Body of pancreas (tissue), 4 donors: ENCODE data around the gene MAGEA2. TPM values are rescaled to one million over a fixed set of nuclear protein-coding genes. Genes with fewer than 3 reads are reported as not detected.
"Not testable (repeated sequence)": the region's sequence is repeated elsewhere in the genome, so short reads cannot be mapped to it uniquely, and the experiment has no call there.

Experiments
- ATAC-seq: fragments of 150-250 bp; one replicate; pipeline ENCODE4 v1.9.1; 2016
- DNase-seq, 4 donors: peaks; one replicate each; pipeline ENCODE4 v3.0.0-alpha.2; 2019
- H3K27ac ChIP-seq, 4 donors: fragments of 200-600 bp; sonication (generic); 1 replicate in 3 of 4; 2 replicates in 1 of 4; pipeline versions ENCODE4 v1.5.1 to v1.6.1; 2016 to 2019; ENCODE audit warnings: mild to moderate bottlenecking in 1 of 4, mixed read lengths in 1 of 4, moderate library complexity in 1 of 4
- H3K27me3 ChIP-seq, 2 donors: fragments of 200-600 bp; sonication (generic); one replicate each; pipeline ENCODE4 v1.6.0; 2016; ENCODE audit warnings: mild to moderate bottlenecking in 1 of 2
- H3K36me3 ChIP-seq, 2 donors: fragments of 200-600 bp; sonication (generic); replicated peaks in 1 of 2; 2 replicates each; pipeline ENCODE4 v1.5.1; 2016; ENCODE audit warnings: low read depth in 2 of 2; ENCODE audit not compliant: insufficient read depth in 1 of 2
- H3K4me1 ChIP-seq: fragments of 200-600 bp; sonication (generic); one replicate; pipeline ENCODE4 v1.6.0; 2016
- H3K4me3 ChIP-seq, 2 donors: fragments of 200-600 bp; sonication (generic); 1 replicate in 1 of 2; 2 replicates in 1 of 2; pipeline ENCODE4 v1.5.1; 2016 to 2019
- H3K9me3 ChIP-seq, 3 donors: fragments of 200-600 bp; sonication (generic); 1 replicate in 2 of 3; 2 replicates in 1 of 3; pipeline ENCODE4 v1.5.1; 2016
- POLR2A ChIP-seq, 3 donors: fragments of 450-650 bp; IDR thresholded peaks; one replicate each; pipeline ENCODE4 v1.6.1; 2016; ENCODE audit warnings: antibody characterized with exemption in 3 of 3, mild to moderate bottlenecking in 2 of 3
- WGBS, 2 donors: methylation state at CpG; one replicate each; pipeline ENCODE4 v1.1.5; 2017; 5-methylcytosine and 5-hydroxymethylcytosine counted together
- intact Hi-C: fragments of 100-400 bp; cut with DNase I; formaldehyde crosslinking; loops from one replicate; pipeline ENCODE4 v1.15.1; 2023
- total RNA-seq, 2 donors: library from RNA; depleted of rRNA; stranded (reverse); fragments of >200 nt; gene quantifications; one replicate each; pipeline ENCODE4 v1.1.0, GENCODE V29; 2016
- TF ChIP-seq, protein P1 (sequence below), 7 experiments: fragments of 450-650 bp in 4 of 7; fragments of 200-600 bp in 3 of 7; sonication (generic) in 3 of 7; IDR thresholded peaks; one replicate each; pipeline ENCODE4 v1.5.1; 2016 to 2019; ENCODE audit warnings: antibody characterized with exemption in 7 of 7

The MAGEA2 gene, protein sequence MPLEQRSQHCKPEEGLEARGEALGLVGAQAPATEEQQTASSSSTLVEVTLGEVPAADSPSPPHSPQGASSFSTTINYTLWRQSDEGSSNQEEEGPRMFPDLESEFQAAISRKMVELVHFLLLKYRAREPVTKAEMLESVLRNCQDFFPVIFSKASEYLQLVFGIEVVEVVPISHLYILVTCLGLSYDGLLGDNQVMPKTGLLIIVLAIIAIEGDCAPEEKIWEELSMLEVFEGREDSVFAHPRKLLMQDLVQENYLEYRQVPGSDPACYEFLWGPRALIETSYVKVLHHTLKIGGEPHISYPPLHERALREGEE
- total RNA-seq = not detected

DNA sequence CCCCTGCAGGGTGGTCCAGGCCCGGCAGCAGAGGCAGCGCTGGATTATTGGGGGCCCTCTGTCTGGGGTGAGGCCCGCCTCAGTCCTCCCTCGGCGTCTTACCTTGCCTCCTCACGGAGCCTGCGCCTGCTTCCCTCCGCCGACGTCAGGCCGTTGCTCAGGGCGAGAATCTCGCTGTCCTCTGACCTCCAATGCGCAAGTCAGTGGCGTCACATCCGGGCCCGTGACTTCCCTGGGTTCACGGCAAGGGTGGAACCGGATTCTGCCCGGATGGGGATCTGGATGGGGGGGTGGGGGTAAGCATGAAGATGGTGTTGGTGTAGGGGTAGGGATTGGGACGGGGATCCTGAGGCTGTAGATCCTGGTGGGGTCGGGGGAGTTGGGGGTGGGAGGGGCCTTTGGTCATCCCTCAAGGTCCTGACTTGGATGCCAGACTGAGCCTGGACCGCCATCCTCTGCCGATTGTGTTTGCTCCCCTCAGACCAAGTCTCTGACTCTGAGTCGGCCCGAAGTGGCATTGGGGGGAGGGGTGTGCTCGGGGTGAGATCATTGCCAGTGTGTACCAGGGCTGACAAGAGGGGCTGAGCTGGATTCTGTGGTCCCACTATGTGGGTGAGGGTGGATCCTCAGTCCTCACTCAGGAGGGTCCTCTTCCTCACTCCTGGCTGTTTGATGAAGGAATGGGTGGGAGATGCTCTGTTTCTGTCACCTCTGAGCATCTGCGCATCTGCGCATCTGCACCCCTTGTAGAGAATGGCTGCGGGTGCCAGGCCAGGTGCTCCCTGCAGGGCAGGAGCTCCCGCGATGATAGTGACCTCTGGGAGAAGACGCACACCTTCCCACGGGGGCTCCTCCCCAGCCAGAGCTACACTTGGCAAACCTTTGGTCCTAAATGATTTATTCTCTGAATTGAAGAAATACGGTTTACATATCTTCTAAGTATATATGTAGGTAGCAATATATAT, at the start of gene MAGEA2:
Gene MAGEA2, minus strand, starts transcription at position 157 of the 965 bp plus-strand sequence. CDS start 2,479 bp downstream, outside the sequence.
- DNase-seq, H3K36me3 ChIP-seq, H3K27me3 ChIP-seq, H3K9me3 ChIP-seq, H3K4me1 ChIP-seq, H3K27ac ChIP-seq, ATAC-seq, intact Hi-C loops, H3K4me3 ChIP-seq: not testable (repeated sequence)
- no CpG with 5 or more reads among the region's 35 CpGs for WGBS, 2 donors

DNA sequence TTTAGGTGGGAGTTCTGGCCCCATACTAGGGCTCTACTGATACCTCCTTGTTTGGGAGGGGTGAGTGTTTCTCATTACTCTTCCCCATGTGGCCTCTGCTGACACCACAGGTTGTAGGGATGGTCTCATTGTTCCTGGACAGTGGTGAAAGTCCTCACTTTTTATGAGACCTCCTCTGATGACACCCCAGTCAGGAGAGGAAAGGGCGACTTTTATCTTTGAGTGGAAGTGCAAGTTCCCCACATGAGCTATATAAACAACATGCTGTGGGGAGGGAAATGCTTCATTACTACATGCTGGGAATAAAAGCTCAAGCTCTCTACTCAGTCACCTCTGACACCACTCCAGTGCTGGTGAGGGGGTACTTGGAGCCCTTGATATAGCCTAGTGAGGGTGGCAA, 45.3 kb upstream of the MAGEA2 start:
- no peak for TF ChIP-seq POLR2A (IDR thresholded peaks at IDR 0.05)
- TF ChIP-seq, protein P1, sequence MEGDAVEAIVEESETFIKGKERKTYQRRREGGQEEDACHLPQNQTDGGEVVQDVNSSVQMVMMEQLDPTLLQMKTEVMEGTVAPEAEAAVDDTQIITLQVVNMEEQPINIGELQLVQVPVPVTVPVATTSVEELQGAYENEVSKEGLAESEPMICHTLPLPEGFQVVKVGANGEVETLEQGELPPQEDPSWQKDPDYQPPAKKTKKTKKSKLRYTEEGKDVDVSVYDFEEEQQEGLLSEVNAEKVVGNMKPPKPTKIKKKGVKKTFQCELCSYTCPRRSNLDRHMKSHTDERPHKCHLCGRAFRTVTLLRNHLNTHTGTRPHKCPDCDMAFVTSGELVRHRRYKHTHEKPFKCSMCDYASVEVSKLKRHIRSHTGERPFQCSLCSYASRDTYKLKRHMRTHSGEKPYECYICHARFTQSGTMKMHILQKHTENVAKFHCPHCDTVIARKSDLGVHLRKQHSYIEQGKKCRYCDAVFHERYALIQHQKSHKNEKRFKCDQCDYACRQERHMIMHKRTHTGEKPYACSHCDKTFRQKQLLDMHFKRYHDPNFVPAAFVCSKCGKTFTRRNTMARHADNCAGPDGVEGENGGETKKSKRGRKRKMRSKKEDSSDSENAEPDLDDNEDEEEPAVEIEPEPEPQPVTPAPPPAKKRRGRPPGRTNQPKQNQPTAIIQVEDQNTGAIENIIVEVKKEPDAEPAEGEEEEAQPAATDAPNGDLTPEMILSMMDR (IDR thresholded peaks at IDR 0.05) = no peak
- 43% methylated on average over 1 of the region's 1 CpG; no CpG with 5 or more reads in 1 of the 2 donors for WGBS, 2 donors
- Histone ChIP-seq H3K9me3 (no peaks in the 10 kb centered on the region), H3K27ac (no peak overlapping the region), H3K36me3 (no peaks in the 10 kb centered on the region), H3K4me3 (no peak overlapping the region), H3K27me3 (no peaks in the 10 kb centered on the region), H3K4me1 (no peaks in the 10 kb centered on the region)
- ATAC-seq = no peak
- intact Hi-C loops = no loop called here
- DNase-seq = no peak

DNA sequence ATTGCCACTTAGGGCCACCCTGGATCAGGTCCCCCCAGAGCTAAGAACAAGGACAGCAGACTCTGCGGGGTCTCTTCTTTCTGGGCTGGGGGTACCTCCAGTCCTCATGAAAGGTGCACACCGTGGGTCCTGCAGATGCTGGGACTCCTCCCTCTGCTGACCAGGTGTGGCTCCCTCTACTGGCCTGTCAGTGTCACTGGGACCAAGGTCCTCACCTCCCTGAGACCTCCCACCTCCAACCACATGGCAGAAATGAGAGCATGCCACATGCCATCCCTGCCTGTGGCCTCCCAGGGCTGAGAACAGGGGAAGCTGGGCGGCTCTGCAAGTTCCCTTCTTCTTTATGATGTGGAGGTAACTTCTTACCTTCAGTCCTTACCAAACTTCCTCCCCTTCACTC, 33.4 kb upstream of the MAGEA2 start:
- DNase-seq, H3K36me3 ChIP-seq, H3K27ac ChIP-seq, H3K27me3 ChIP-seq, H3K9me3 ChIP-seq, H3K4me3 ChIP-seq, ATAC-seq, H3K4me1 ChIP-seq, intact Hi-C loops: not testable (repeated sequence)
- WGBS, 2 donors = no CpG with 5 or more reads among the region's 3 CpGs

DNA sequence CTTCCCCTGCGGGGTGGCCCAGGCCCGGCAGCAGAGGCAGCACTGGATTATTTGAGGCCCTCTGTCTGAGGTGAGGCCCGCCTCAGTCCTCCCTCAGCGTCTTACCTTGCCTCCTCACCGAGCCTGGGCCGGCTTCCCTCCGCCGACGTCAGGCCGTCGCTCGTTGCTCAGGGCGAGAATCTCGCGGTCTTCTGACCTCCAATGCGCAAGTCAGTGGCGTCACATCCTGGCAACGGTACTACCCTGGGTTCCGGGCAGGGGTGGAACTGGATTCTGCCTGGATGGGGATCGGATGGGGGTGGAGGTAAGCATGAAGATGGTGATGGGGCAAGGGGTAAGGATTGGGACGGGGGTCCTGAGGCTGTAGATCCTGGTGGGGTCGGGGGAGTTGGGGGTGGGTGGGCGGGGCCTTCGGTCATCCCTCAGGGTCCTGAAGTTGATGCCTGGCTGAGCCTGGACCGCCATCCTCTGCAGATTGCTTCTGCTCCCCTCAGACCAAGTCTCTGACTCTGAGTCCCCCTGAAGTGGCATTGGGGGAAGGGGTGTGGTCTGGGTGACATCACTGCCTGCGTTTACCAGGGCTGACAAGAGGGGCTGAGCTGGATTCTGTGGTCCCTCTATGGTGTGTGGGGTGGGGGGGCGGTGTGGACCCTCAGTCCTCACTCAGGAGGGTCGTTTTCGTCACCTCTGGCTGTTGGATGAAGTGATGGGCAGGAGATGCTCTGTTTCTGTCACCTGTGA, 16.1 kb upstream of the MAGEA2 start, which contains the start of gene MAGEA6:
Gene MAGEA6, minus strand, starts transcription at position 141 of the 741 bp plus-strand sequence. CDS start 2,039 bp downstream, outside the sequence.
- H3K4me1 ChIP-seq, DNase-seq, H3K9me3 ChIP-seq, H3K36me3 ChIP-seq, intact Hi-C loops, H3K27ac ChIP-seq, ATAC-seq, H3K4me3 ChIP-seq, H3K27me3 ChIP-seq: not testable (repeated sequence)
- WGBS, 2 donors = no CpG with 5 or more reads among the region's 29 CpGs

DNA sequence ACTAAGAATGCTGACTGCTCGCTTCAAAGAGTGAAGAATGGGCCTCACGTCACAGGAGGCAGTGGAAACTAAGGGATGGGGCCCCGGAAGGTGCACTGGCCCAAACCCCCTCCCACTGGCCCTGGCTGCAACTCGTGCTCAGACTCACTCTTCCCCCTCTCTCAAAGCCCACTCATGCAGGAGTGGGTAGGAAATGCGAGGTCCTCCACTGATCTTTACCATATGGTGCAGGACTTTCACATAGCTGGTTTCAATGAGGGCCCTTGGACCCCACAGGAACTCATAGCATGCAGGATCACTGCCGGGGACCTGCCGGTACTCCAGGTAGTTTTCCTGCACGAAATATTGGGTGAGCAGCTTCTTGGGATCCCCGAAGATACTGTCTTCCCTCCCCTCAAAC, 12.9 kb upstream of the MAGEA2 start:
- ATAC-seq, DNase-seq, H3K36me3 ChIP-seq, H3K9me3 ChIP-seq, intact Hi-C loops, H3K4me1 ChIP-seq, H3K27ac ChIP-seq, H3K27me3 ChIP-seq, H3K4me3 ChIP-seq: not testable (repeated sequence)
- WGBS, 2 donors = 68 to 76% methylated on average over 3 to 7 of the region's 9 CpGs

DNA sequence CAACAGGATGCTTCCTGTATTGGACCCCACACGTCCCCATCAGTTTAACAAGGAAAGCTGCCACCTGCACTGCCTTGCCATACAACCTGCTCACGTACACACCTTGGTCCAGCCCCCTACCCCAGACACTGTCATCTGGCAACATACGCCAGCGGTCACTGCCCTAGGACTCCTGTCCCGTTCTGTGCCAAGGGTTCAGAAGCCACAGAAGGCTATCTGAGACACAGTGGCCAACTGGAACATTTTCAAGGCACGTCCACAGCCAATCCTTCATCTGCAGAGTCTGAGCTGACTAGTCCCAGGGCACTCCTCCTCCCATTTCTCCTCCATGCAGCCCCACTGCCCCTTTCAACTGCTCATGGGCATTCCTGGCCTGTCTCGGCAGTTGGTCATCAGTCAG, 7.9 kb upstream of the MAGEA2 start:
- H3K9me3 ChIP-seq, intact Hi-C loops, ATAC-seq, H3K27ac ChIP-seq, H3K4me1 ChIP-seq, DNase-seq, H3K4me3 ChIP-seq, H3K36me3 ChIP-seq, H3K27me3 ChIP-seq: not testable (repeated sequence)
- no CpG with 5 or more reads among the region's 7 CpGs for whole genome bisulfite sequencing, 2 donors

DNA sequence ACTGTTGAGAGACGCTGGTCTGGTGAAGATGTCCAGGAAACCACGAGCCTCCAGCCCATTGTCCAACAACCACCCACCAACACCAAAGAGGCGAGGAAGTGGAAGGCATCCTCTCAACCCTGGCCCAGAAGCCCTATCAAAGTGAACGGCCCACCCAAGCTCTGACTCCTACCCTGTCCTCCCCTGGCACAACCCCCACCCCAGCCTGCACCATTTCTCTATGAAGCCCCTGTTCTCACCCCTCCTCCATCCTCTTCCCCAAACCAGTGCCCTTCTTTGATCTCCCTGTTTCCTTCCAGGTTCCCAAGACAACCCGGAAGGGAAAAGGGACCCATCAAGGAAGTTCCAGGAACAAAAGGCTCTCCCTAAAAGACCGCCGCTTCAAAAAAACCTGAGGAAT, 5.9 kb upstream of the MAGEA2 start:
- H3K4me3 ChIP-seq, intact Hi-C loops, H3K27me3 ChIP-seq, H3K36me3 ChIP-seq, H3K9me3 ChIP-seq, H3K27ac ChIP-seq, DNase-seq, ATAC-seq, H3K4me1 ChIP-seq: not testable (repeated sequence)
- 73 to 100% methylated on average over 1 to 3 of the region's 7 CpGs for WGBS, 2 donors

DNA sequence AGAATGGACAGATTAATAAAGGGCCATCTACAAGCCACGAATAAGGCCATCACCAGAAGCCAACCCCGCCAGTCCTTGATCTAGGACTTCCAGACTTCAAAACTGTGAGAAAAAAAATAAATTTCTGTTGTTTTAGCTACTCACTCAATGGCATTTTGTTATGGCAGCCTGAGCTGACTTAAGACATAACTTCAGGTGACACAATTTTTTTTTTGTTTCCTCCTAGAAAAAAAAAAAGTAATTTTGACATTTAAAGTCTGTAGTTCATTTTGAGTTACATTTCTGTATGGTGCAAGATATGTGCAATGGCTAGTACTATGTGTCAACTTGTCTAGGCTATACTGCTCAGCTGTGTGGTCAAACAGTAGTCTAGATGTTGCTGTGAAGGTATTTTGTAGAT, 5.3 kb upstream of the MAGEA2 start, which contains the start of gene CSAG3:
Gene CSAG3, plus strand, starts transcription at position 301 of the 400 bp plus-strand sequence.
- ATAC-seq, H3K27ac ChIP-seq, H3K4me3 ChIP-seq, H3K27me3 ChIP-seq, H3K9me3 ChIP-seq, H3K36me3 ChIP-seq, intact Hi-C loops, H3K4me1 ChIP-seq, DNase-seq: not testable (repeated sequence)
- no CpG with 5 or more reads among the region's 2 CpGs for WGBS, 2 donors

DNA sequence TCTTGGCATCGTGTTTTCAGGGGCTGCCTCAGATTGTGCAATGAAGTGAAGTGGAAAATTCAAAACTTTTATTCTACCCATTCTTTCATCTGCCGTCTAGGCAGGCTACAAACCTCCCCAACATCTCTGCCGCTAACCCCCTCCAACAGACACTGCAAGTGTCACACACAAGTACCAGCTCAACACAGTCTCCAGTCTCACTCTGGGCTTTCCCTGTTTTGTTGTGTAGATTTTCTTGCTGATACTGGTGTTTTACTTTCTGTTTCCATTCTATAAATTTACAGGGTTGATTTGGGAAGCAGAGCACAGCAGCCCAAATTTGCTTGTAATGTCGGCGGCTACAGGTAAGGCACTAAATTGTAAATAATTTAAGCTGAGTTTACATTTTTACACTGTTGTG, 1.2 kb upstream of the MAGEA2 start:
- ATAC-seq, H3K4me1 ChIP-seq, H3K36me3 ChIP-seq, intact Hi-C loops, H3K27ac ChIP-seq, DNase-seq, H3K27me3 ChIP-seq, H3K9me3 ChIP-seq, H3K4me3 ChIP-seq: not testable (repeated sequence)
- no CpG with 5 or more reads among the region's 5 CpGs for WGBS, 2 donors
